Measurements from ENCODE around the gene TPM1.

The TPM1 gene

DNA sequence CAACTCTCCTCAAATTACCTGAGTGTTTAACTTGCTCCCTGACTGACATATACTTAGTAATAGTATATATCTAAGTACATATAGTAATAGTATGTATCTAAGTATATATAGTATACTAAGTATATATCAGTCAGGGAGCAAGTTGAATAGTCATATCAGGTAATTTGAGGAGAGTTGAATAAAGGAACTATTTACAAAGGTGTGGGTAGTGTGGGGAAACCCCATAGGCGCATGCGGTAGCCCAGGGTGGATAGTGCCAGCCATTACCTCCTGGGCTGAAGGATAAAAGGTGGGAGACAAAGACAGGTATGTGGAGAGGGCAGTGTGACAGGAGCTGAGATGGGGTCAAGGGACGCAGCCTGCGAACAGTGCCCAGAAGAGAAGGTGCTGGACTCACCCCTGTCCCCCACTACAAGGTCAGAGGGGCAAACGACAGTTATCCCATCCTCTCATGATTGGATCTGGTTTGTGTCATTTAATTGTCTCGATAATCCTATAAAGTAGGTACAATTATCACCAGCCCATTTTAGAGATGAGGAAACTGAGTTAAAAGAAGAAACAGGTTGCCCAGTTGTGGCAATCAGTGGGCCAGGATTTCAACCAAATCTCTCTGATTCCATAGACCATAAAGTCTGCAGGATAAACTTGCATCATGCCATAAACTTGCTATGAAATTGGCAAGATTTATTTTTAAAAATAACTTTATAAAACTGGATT, 34.1 kb upstream of the TPM1 start:
- no peak for DNase-seq (ENCODE audit: low read depth)
- TF ChIP-seq, protein P1, sequence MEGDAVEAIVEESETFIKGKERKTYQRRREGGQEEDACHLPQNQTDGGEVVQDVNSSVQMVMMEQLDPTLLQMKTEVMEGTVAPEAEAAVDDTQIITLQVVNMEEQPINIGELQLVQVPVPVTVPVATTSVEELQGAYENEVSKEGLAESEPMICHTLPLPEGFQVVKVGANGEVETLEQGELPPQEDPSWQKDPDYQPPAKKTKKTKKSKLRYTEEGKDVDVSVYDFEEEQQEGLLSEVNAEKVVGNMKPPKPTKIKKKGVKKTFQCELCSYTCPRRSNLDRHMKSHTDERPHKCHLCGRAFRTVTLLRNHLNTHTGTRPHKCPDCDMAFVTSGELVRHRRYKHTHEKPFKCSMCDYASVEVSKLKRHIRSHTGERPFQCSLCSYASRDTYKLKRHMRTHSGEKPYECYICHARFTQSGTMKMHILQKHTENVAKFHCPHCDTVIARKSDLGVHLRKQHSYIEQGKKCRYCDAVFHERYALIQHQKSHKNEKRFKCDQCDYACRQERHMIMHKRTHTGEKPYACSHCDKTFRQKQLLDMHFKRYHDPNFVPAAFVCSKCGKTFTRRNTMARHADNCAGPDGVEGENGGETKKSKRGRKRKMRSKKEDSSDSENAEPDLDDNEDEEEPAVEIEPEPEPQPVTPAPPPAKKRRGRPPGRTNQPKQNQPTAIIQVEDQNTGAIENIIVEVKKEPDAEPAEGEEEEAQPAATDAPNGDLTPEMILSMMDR (conservative IDR thresholded peaks at IDR 0.05; ENCODE audit: control insufficient read depth, insufficient read depth, low read depth, low read length), result no peak
- H3K4me3 ChIP-seq (ENCODE audit: control insufficient read depth, low read depth, low read length), result no peak overlapping the region

DNA sequence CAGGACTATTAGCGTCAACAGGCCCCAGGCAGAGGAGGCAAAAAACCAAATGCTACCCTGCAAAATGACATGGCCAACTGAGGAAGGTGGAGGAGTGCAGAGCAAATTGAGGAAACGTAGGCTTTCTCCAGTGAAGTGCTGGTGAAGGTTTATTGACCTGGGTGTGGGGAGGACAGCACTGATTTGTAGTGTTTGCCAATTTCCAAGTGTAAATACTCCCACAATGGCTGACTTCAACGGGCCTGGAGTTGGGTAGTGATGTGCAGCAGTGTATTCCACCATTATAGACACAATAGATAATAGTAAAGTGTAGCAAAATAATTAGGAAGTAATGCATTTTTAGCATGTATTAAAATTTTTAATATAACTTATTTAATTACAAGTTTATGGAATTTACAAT, 32.2 kb upstream of the TPM1 start:
- no peak for DNase-seq (ENCODE audit: low read depth)
- TF ChIP-seq, protein P1 (conservative IDR thresholded peaks at IDR 0.05; ENCODE audit: control insufficient read depth, insufficient read depth, low read depth, low read length), result no peak
- H3K4me3 ChIP-seq (ENCODE audit: control insufficient read depth, low read depth, low read length), result no peak overlapping the region

DNA sequence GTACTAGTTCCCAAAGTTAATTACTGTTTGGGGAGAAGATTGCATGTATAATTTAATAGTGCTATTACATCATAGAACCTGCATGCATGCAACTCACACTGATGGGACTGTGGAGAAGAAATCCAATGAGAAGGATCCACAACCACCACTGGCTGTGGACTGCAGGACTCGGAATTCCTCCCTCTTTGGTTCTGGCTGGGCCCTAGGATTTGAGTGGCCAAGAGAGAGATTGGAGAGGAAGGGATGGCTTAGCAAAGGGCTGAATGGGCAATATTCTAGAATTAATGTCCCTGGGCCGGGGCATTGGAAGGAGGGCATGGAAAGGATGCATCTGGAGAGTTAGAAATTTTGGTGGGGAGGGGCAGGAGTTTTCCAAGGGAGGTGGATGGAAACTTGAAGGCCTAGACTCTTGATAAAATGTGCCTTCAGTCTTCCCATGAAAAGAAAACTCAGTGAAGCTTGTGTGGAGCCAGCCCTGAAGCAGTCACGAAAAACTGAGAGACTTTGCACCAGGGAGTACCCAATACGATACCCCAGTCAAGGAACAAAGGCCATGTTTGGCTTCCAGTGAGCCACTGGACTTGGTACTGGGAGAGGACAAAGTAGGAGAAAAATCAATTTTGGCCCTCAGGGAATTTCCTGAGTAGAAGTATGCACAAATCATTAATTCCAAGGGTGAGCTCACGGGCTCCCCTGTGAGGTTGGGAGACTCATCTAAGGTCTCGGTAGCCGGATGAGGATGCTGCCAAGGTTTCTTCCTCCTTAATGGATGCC, 31.4 kb upstream of the TPM1 start:
- H3K4me3 ChIP-seq (ENCODE audit: control insufficient read depth, low read depth, low read length), result no peak overlapping the region
- TF ChIP-seq, protein P1 (conservative IDR thresholded peaks at IDR 0.05; ENCODE audit: control insufficient read depth, insufficient read depth, low read depth, low read length), result no peak
- DNase-seq (ENCODE audit: low read depth), result no peak

DNA sequence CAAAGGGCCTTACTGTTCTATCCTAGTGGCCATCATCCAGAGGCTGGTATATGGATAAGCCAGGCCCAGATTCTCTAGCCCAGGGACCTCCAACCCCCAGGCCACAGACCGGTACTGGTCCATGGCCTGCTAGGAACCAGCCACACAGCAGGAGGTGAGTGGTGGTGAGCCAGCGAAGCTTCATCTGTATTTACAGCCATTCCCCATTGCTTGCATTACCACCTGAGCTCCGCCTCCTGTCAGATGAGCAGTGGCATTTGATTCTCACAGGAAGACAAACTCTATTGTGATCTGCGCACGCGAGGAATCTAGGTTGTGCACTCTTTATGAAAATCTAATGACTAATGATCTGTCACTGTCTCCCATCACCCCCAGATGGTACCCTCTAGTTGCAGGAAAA, 30.1 kb upstream of the TPM1 start:
- DNase-seq (ENCODE audit: low read depth), result no peak
- H3K4me3 ChIP-seq (ENCODE audit: control insufficient read depth, low read depth, low read length), result no peak overlapping the region
- TF ChIP-seq, protein P1 (conservative IDR thresholded peaks at IDR 0.05; ENCODE audit: control insufficient read depth, insufficient read depth, low read depth, low read length), result no peak

DNA sequence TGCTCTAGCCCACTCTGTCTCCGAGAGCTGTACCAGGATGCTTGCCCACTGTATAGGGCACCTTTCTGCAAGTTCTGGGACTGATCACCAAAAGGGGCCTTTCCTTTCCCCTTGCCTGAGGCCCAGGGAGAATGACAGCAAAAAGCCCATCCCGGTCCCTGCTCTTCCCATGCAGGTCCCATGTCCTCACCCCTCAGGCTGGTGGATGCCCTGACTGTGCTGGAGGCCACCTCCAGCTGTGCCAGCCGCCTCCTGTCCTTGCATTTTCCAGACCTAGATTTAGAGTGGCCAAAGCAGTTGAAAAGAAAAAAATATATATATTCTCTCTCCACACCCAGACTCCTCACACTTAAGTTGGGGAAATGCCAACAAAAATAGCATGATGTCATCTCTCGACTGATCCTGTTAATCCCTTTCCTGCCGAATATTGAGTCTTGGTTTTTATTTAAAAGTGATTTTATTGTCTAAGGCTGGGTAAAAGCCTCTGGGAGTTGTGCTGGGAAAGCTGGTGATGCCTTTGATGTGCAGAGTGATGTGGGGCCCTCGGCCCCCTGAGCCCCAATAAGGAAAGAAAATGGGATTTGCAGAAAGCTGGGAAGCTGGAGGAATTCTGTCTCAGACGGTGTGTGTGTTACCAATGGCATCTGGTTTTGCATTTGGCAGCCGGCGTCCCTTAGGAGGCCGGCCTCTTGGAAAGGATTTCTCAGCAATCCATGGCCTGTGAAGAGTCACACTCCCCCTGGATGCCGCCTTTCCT, 29.3 kb upstream of the TPM1 start:
- H3K4me3 ChIP-seq (ENCODE audit: control insufficient read depth, low read depth, low read length), result no peak overlapping the region
- TF ChIP-seq, protein P1 (conservative IDR thresholded peaks at IDR 0.05; ENCODE audit: control insufficient read depth, insufficient read depth, low read depth, low read length), result no peak
- peak; percentile 88 for DNase-seq (ENCODE audit: low read depth)

DNA sequence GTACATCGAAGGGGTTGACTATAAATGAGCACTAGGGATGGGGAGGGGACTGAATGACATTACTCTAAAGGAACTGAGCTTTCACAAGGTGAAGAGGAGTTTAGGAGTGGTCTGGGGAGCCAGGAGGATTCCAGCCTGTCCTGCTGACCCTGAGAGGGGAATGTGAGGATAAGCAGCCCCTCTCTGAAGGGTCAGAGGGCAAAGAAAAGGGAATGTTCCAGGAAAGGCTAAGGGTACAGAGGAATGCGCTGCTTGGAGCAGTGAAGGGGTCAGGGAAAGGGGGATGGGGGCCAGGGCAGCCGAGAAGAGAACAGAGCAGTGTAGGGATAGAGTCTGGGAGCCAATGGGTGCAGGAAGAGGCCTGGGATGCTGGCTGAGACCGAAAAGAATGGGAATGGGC, 28.0 kb upstream of the TPM1 start:
- TF ChIP-seq, protein P1 (conservative IDR thresholded peaks at IDR 0.05; ENCODE audit: control insufficient read depth, insufficient read depth, low read depth, low read length), result no peak
- no peak overlapping the region for H3K4me3 ChIP-seq (ENCODE audit: control insufficient read depth, low read depth, low read length)
- no peak for DNase-seq (ENCODE audit: low read depth)

Measured in fibroblast of mammary gland (primary cell).